ENCODE results near the gene MRTFA. TPM values are rescaled to one million over a fixed set of nuclear protein-coding genes. Genes with fewer than 3 reads are reported as not detected.

MRTFA gene
- total and polyA plus RNA-seq, 2 of the 13 experiments (the other 11 are each of a cell fraction or from before 2014, with no cell fraction given): 2.4 to 8.2 TPM

DNA sequence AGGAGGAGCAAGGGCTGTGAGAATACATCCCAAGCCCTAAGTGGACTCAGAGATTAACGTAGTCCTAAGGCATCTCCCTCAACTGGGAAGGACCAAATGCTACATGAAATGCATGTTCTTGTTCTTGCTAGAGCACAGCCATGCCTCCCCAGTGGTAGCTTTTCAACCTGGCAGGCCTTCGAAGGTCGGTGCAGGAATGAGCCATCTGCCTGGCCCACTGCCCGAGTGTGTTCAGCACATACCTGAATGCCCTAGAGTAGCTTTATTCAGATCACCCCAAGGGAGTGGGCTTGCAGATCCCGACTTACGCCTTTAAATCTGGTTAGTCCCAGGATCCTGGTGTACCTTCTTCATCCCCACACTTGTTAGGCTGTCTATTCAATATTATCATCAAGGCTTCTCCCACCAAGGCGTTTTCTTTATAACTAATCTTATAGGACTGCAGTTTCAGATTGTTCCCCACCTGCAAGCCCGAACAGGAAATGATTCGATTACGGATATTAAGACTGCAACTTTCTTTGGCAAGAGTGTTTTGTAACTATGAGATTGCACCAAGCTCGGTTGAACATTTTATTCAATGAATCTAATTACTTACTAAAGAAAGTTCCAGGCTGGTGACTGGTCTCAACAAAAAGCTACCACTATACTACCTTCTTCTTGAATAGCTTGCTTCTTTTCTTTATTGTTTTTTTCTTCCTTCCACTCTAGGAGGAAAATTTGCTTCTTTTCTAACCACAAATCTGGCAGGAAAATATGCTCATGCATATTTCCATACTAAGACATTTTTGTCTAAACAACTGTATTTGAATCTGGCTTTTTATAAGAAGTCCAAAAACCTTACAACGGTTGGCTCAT, 150.5 kb downstream of the MRTFA start:
- no peak overlapping the region for H2AFZ ChIP-seq (ENCODE audit: low read length)
- H3K4me3 ChIP-seq (replicated peaks in 1 of 3; ENCODE audit: insufficient read depth in 1 of 3, low read depth in 2 of 3, low read length in 3 of 3): no peak overlapping the region
- intact Hi-C loops (cut with micrococcal nuclease; ENCODE audit: unreplicated experiment) (loop anchor here (2.0 kb wide), 1 partner anchor 47 kb away; no protein-coding TSS in a partner anchor), in situ Hi-C loops (cut with HindIII; ENCODE audit: extremely low pct_ligation_motif_present, low pct_unique_long_range_greater_than_20kb) (loop anchor here (5.0 kb wide), 1 partner anchor 49 kb away; no protein-coding TSS in a partner anchor)
- no peaks in the 10 kb centered on the region for H3K79me2 ChIP-seq (ENCODE audit: insufficient read depth, low read length)
- 95% methylated on average over 12 of the region's 12 CpGs for WGBS (ENCODE audit: low lambda C conversion rate)
- no peak for FAIRE-seq
- no peak overlapping the region for H3K27ac ChIP-seq (ENCODE audit: extremely low read length, insufficient read depth, low read length)
- H3K4me1 ChIP-seq (ENCODE audit: insufficient read depth, low read length): no peaks in the 10 kb centered on the region
- CTCF ChIA-PET (ENCODE audit: low intra/inter-chr PET ratio, low total read pairs): no interaction called here
- POLR2A ChIA-PET: no interaction called here
- no peak overlapping the region for H3K9ac ChIP-seq (ENCODE audit: insufficient read depth, low read depth, low read length)
- H3K9me3 ChIP-seq (ENCODE audit: low read length): no peaks in the 10 kb centered on the region
- DNase-seq (ENCODE audit: low spot score): no peak
- H3K4me2 ChIP-seq (ENCODE audit: low read depth, low read length): no peak overlapping the region
- no peaks in the 10 kb centered on the region for H3K27me3 ChIP-seq (ENCODE audit: control insufficient read depth in 1 of 2, insufficient read depth in 2 of 2, low read length in 2 of 2)
- H4K20me1 ChIP-seq (ENCODE audit: insufficient read depth, low read length): no peaks in the 10 kb centered on the region
- no TSS peak for BruUV-seq (replicated peaks)
- TF ChIP-seq ZNF576 (CRISPR knock-in tag; IDR thresholded peaks at IDR 0.05): no peak
- no peak for TF ChIP-seq ZNF7 (CRISPR knock-in tag; IDR thresholded peaks at IDR 0.05)
- TF ChIP-seq NFRKB (IDR thresholded peaks at IDR 0.05): no peak
- no peak for TF ChIP-seq GTF3A (CRISPR knock-in tag; conservative IDR thresholded peaks at IDR 0.05)
- TF ChIP-seq BCLAF1 (IDR thresholded peaks at IDR 0.05): no peak
- TF ChIP-seq BATF2 (CRISPR knock-in tag; IDR thresholded peaks at IDR 0.05): no peak
- TF ChIP-seq U2AF2 (IDR thresholded peaks at IDR 0.05; ENCODE audit: low read depth, low read length): no peak
- no peak for TF ChIP-seq ISX (CRISPR knock-in tag; conservative IDR thresholded peaks at IDR 0.05)
- no peak for TF ChIP-seq MTF1 (CRISPR knock-in tag; IDR thresholded peaks at IDR 0.05)
- TF ChIP-seq SAP130 (CRISPR knock-in tag; IDR thresholded peaks at IDR 0.05; ENCODE audit: low read depth): no peak
- TF ChIP-seq ZNF720 (CRISPR knock-in tag; IDR thresholded peaks at IDR 0.05): no peak
- no peak for TF ChIP-seq ZIK1 (CRISPR knock-in tag; IDR thresholded peaks at IDR 0.05; ENCODE audit: borderline replicate concordance, low read depth)
- TF ChIP-seq ZNF652 (CRISPR knock-in tag; IDR thresholded peaks at IDR 0.05; ENCODE audit: borderline replicate concordance, low read depth): no peak
- no peak for TF ChIP-seq PBX3 (CRISPR knock-in tag; IDR thresholded peaks at IDR 0.05; ENCODE audit: borderline replicate concordance)
- no peak for TF ChIP-seq ZC3H4 (CRISPR knock-in tag; IDR thresholded peaks at IDR 0.05; ENCODE audit: borderline replicate concordance)
- TF ChIP-seq ZNF274 (CRISPR knock-in tag; IDR thresholded peaks at IDR 0.05): no peak
- TF ChIP-seq RXRB (CRISPR knock-in tag; IDR thresholded peaks at IDR 0.05; ENCODE audit: borderline replicate concordance): no peak
- TF ChIP-seq TIGD3 (CRISPR knock-in tag; IDR thresholded peaks at IDR 0.05; ENCODE audit: borderline replicate concordance): no peak
- H3K36me3 ChIP-seq (replicated peaks in 1 of 2; ENCODE audit: control insufficient read depth in 1 of 2, insufficient read depth in 2 of 2, low read length in 2 of 2): no peaks in the 10 kb centered on the region
- ATAC-seq: no peak

All from HepG2 (cell line).